Adrenal gland (tissue), 5 donors: ENCODE measurements around the gene TSPAN18.

Experiments used
- POLR2A ChIP-seq, 2 donors: fragments of 450-650 bp; IDR thresholded peaks; one replicate each; pipeline ENCODE4 v1.6.1; 2017; ENCODE audit warnings: antibody characterized with exemption in 2 of 2, mild to moderate bottlenecking in 2 of 2, moderate library complexity in 1 of 2
- TF ChIP-seq, protein P1 (sequence below), 6 experiments: fragments of 450-650 bp in 4 of 6; fragments of 200-600 bp in 2 of 6; sonication (generic) in 1 of 6; IDR thresholded peaks; 1 replicate in 5 of 6; 2 replicates in 1 of 6; pipeline versions ENCODE4 v1.5.1 to v1.8.0; 2016 to 2021; ENCODE audit warnings: antibody characterized with exemption in 6 of 6, mild to moderate bottlenecking in 2 of 6, moderate library complexity in 1 of 6
- donor health status: DM: no; HTN: no; CAD: no.

DNA sequence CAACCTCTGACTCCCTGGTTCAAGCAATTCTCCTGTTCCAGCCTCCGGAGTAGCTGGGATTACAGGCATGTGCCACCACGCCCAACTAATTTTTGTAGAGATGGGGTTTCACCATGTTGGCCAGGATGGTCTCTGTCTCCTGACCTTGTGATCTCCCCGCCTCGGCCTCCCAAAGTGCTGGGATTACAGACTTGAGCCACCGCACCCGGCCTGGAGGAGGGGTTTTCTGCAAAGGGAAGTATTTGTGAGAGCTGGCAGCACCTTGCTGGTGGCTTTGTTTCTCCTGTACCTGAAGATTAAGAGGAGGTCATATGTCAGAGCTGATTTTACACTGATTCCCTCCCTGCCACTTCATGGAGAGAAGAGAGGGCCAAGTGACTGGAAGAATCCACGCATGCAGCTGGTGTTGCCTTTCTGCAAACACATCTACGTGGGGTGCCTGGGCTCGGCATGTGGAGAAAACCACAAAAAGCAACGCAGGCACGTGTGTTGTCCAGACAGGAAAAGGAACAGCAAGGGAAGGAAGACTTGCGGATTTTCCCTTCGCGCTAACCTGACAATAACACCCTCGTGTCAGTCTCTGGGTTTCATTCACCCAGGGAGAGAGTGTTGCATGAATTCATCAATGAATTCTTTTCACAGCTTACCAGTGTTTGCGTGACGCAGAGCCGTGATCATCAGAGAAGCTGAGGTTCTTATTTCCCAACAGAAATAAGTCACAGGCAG, 61.9 kb downstream of the TSPAN18 start:
- TF ChIP-seq, protein P1, sequence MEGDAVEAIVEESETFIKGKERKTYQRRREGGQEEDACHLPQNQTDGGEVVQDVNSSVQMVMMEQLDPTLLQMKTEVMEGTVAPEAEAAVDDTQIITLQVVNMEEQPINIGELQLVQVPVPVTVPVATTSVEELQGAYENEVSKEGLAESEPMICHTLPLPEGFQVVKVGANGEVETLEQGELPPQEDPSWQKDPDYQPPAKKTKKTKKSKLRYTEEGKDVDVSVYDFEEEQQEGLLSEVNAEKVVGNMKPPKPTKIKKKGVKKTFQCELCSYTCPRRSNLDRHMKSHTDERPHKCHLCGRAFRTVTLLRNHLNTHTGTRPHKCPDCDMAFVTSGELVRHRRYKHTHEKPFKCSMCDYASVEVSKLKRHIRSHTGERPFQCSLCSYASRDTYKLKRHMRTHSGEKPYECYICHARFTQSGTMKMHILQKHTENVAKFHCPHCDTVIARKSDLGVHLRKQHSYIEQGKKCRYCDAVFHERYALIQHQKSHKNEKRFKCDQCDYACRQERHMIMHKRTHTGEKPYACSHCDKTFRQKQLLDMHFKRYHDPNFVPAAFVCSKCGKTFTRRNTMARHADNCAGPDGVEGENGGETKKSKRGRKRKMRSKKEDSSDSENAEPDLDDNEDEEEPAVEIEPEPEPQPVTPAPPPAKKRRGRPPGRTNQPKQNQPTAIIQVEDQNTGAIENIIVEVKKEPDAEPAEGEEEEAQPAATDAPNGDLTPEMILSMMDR (IDR thresholded peaks at IDR 0.05): no peak
- TF ChIP-seq POLR2A (IDR thresholded peaks at IDR 0.05): no peak
